Choroid plexus epithelial cell (primary cell): Measurements from ENCODE around the gene RNASE11.
"Not testable (repeated sequence)": the region's sequence is repeated elsewhere in the genome, so short reads cannot be mapped to it uniquely, and the experiment has no call there.

Experiments used
- DNase-seq: peaks from one replicate; pipeline ENCODE4 v3.0.0-alpha.2; 2010; ENCODE audit warnings: low read depth
- H3K4me3 ChIP-seq: 2 replicates; pipeline ENCODE4 v1.5.1; 2011; ENCODE audit warnings: low read depth, mild to moderate bottlenecking, control low read depth, low read length, moderate library complexity
- TF ChIP-seq, protein P1 (sequence below): conservative IDR thresholded peaks from 2 replicates; pipeline ENCODE4 v1.5.1; 2011; ENCODE audit warnings: low read depth, mild to moderate bottlenecking, control low read depth, inconsistent platforms, low read length, moderate library complexity

Gene RNASE11

DNA sequence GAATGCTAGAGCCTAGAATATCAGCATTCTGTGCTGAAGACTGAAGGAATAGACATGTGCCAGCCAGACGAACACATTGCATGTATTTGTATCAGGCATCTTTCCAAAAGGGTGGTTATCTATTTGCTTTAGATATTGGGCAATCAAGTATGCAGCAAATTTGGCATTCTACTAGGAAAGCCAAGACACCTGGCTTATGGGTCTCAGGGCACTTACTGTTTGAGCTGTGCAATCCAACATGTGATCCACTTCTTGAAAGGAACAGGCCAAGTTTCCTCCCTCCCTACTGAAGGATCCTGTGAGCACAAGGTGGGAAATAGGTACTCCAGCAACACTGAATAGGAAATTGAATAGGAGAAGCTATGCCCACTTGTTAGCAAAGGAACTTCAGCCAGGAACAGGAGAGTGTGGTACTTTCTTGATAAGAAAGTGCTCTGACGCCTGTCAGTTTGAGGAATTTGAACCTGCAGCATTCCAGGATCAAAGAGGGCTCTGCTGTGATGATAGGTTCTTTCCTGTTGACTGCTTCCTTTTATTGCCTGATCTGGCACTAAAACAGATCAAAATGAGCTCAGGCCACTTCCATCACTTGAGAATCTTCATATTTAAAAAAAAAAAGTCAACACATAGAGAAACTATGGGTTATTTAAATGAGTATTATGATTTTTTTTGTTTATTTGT, 33.1 kb upstream of the RNASE11 start:
- DNase-seq = no peak
- no peak overlapping the region for H3K4me3 ChIP-seq
- TF ChIP-seq, protein P1, sequence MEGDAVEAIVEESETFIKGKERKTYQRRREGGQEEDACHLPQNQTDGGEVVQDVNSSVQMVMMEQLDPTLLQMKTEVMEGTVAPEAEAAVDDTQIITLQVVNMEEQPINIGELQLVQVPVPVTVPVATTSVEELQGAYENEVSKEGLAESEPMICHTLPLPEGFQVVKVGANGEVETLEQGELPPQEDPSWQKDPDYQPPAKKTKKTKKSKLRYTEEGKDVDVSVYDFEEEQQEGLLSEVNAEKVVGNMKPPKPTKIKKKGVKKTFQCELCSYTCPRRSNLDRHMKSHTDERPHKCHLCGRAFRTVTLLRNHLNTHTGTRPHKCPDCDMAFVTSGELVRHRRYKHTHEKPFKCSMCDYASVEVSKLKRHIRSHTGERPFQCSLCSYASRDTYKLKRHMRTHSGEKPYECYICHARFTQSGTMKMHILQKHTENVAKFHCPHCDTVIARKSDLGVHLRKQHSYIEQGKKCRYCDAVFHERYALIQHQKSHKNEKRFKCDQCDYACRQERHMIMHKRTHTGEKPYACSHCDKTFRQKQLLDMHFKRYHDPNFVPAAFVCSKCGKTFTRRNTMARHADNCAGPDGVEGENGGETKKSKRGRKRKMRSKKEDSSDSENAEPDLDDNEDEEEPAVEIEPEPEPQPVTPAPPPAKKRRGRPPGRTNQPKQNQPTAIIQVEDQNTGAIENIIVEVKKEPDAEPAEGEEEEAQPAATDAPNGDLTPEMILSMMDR = no peak

DNA sequence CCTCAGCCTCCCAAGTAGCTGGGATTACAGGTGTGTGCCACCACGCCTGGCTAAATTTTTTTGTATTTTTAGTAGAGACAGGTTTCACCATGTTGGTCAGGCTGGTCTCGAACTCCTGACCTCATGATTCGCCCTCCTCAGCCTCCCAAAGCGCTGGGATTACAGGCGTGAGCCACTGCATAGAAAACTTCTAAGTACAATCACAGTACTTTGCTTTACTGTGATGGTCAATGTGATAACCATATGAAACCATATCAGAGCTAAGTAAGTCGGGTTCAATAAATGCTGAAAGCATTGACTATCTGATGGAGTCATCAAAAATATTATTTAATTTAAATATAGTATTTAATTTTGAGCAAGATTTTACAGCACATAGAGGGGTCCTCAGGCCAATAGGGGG, 31.9 kb upstream of the RNASE11 start:
- not testable (repeated sequence) for H3K4me3 ChIP-seq, DNase-seq

DNA sequence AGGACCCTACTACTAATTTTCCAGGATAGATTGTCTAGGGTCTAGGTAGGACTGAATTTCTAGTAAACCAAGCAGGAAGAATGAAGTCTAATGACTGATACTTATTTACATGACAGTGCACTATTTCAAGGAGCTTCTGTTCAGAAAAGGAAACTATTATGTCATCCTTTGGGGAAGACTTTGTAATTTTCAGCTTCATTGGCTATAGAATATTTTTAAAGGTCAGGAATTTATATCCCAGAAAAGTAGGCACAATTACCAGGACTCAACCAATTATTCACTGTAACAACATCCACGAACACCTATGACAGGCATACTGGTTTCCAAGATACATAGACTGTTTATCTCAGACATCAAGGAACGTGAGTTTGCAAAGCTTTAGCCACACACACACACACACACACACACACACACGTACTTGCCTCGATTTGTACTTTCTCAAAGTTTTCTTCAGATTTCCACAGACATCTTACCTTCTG, 30.5 kb upstream of the RNASE11 start:
- no peak overlapping the region for H3K4me3 ChIP-seq
- TF ChIP-seq, protein P1 = no peak
- no peak for DNase-seq

DNA sequence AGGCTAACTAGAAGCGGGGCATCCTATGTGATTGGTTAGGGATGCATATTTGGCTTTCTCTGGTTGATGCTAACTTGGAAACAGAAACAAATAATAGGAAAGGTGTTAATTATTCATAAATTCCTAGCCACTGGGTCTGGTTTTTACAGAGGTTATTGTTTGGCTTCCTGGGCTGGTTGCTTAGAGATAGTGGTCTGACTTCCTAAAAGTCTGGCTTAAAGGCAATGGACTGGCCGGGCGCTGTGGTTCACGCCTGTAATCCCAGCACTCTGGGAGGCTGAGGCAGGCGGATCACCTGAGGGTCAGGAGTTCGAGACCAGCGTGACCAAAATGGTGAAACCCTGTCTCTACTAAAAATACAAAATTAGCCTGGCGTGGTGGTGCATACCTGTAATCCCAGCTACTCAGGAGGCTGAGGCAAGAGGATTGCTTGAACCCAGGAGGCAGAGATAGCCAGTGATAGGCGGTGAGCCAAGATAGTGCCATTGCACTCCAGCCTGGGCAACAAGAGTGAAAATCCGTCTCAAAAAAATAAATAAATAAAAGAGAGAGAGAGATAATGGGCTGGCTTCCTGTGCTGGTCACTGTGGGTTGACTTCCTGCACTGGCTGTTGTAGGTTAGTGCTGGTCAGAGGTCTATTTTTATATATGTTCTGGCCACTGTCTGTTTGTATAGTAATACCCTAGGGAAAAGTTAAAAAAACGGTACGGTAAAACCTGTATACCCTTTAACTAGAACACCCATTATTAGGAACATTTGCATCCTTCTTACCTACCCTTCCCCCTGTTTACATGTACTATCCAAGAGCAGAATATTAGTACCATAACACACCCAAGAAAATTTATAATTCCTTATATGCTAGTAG, 29.6 kb upstream of the RNASE11 start:
- no peak overlapping the region for H3K4me3 ChIP-seq
- DNase-seq = no peak
- TF ChIP-seq, protein P1 = no peak

DNA sequence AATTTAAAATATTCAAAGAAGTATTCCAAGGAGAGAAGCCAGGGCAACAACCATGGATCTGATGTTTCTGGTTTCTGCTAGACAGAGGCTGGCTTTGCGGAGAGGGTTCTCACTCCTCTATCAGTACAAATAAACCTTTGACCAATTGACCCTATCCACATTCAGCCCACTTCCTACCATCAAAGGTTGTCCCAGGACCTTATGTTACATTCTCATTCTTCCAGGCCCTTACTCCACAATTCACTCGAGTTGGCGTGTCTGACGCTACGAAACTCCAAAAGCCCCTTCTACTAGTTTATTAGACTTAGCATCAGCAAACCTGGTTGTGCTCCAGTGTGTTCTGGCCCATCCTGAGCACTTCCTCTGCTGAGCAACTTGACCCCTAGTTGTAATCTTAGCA, 28.2 kb upstream of the RNASE11 start:
- TF ChIP-seq, protein P1 = no peak
- no peak for DNase-seq
- H3K4me3 ChIP-seq = no peak overlapping the region

DNA sequence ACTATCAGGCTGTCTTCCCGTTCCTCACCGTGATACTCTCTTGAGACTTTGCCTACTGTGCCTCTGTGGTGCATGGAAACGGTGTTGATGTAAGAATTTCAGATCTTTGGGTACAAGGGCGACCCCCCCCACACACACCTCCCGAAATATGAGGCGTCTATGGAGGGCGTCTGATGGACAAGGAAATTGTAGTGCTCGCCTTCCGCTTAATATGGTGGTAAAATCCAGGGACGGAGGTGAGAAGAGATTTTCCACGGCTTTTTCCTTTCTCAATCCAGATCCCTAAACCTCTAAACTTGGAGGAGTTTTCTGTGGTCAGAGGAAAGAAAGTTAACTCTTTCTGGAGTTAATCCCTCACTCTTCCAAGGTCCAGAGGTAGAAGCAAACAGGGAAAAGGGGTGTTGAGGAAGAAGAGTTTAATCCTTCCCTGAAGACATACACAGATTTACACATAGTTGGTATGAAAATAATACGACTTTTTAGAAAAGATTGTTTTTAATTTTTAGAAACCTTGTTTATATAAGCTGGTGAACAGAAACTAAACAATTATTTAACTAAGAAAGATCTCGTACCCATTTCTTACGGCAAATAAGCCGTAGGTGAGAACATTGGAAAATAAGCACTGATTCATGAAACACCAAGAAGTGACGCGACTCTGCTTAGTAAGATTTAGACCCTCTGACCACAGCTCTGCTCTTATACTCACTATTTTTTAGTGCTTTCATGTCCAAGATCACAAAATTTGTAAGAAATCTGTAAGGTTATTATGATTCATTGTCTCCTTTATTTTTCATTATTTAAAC, 26.4 kb upstream of the RNASE11 start:
- TF ChIP-seq, protein P1 = no peak
- peak; percentile 26 for DNase-seq
- H3K4me3 ChIP-seq = peak overlapping the region; percentile 57
